HCT116 (cell line): ENCODE measurements around the gene ABCD1. TPM values are rescaled to one million over a fixed set of nuclear protein-coding genes. Genes with fewer than 3 reads are reported as not detected.

Source experiments
- ATAC-seq: fragments of 200-7000 bp; cut with Tn5 transposase; 2 replicates; pipeline ENCODE4 v1.9.1; 2020; ENCODE audit warnings: mild to moderate bottlenecking, moderate library complexity
- BruUV-seq: library from RNA; stranded (reverse); fragments of 400-500 nt; replicated peaks from 2 replicates; lab custom pipeline; 2021; lab: Mats Ljungman, UMichigan
- CTCF ChIA-PET: fragments of 300-600 bp; sonication (Branson Sonifier 250); formaldehyde crosslinking; loops from one replicate; lab custom pipeline; 2021; ENCODE audit warnings: antibody characterized with exemption; lab: Charles Lee
- POLR2A ChIA-PET: fragments of 300-600, 350-600 bp; sonication (Branson Sonifier 250); formaldehyde crosslinking; loops from one replicate; lab custom pipeline; 2021; ENCODE audit warnings: antibody characterized with exemption; lab: Charles Lee
- RAD21 ChIA-PET, 2 experiments: fragments of 300-600 bp; sonication (Branson Sonifier 250); formaldehyde crosslinking; loops; one replicate each; lab custom pipeline; 2023; ENCODE audit warnings: low total read pairs in 2 of 2; ENCODE audit not compliant: uncharacterized antibody in 2 of 2, unreplicated experiment in 2 of 2, low non-redundant PET in 1 of 2; lab: Charles Lee
- DNase-seq: peaks from one replicate; pipeline ENCODE4 v3.0.0-alpha.2; 2010; ENCODE audit warnings: low read depth, low spot score
- H2AFZ ChIP-seq: fragments of 200-600 bp; shearing (Covaris generic), sonication (generic); 2 replicates; pipeline ENCODE4 v1.6.1; 2017; ENCODE audit warnings: low read depth, mixed run types, mixed read lengths, antibody characterized with exemption, low read length; ENCODE audit not compliant: poor library complexity, severe bottlenecking
- H3K27ac ChIP-seq: 2 replicates; pipeline ENCODE4 v1.5.1; 2012; ENCODE audit warnings: low read depth, low read length
- H3K27me3 ChIP-seq: fragments of 200-600 bp; sonication (generic); 2 replicates; pipeline ENCODE4 v1.6.1; 2016; ENCODE audit warnings: mixed run types, low read length, mixed read lengths; ENCODE audit not compliant: insufficient read depth
- H3K36me3 ChIP-seq, 2 experiments: fragments of 200-500 bp in 1 of 2; fragments of 200-600 bp in 1 of 2; sonication (Bioruptor generic) in 1 of 2; sonication (generic) in 1 of 2; 2 replicates each; pipeline versions ENCODE4 v1.5.1 to v1.6.1; 2014 to 2016; ENCODE audit warnings: low read length in 2 of 2, inconsistent platforms in 1 of 2, mixed read lengths in 1 of 2, mixed run types in 1 of 2; ENCODE audit not compliant: insufficient read depth in 2 of 2, control insufficient read depth in 1 of 2
- H3K4me1 ChIP-seq, 2 experiments: fragments of 200-600 bp in 1 of 2; sonication (generic) in 1 of 2; 2 replicates each; pipeline versions ENCODE4 v1.5.1 to v1.6.1; 2012 to 2017; ENCODE audit warnings: low read length in 2 of 2, inconsistent platforms in 1 of 2, mild to moderate bottlenecking in 1 of 2, mixed read lengths in 1 of 2, mixed run types in 1 of 2, moderate library complexity in 1 of 2; ENCODE audit not compliant: insufficient read depth in 2 of 2, control insufficient read depth in 1 of 2
- H3K4me2 ChIP-seq: fragments of 200-600 bp; sonication (generic); 2 replicates; pipeline ENCODE4 v1.6.1; 2017; ENCODE audit warnings: mixed run types, low read length, mixed read lengths
- H3K4me3 ChIP-seq, 2 experiments: fragments of 200-600 bp in 1 of 2; sonication (generic) in 1 of 2; replicated peaks in 1 of 2; 2 replicates each; pipeline ENCODE4 v1.5.1; 2011 to 2016; ENCODE audit warnings: low read length in 2 of 2, control low read depth in 1 of 2, low read depth in 1 of 2, mild to moderate bottlenecking in 1 of 2, mixed read lengths in 1 of 2, mixed run types in 1 of 2
- H3K79me2 ChIP-seq: fragments of 200-600 bp; sonication (generic); 2 replicates; pipeline ENCODE4 v1.6.1; 2017; ENCODE audit warnings: mild to moderate bottlenecking, mixed run types, low read length, moderate library complexity, mixed read lengths; ENCODE audit not compliant: insufficient read depth
- H3K9ac ChIP-seq: fragments of 200-600 bp; sonication (generic); 2 replicates; pipeline ENCODE4 v1.6.1; 2016; ENCODE audit warnings: low read length, mixed read lengths
- H3K9me2 ChIP-seq: fragments of 200-600 bp; sonication (generic), shearing (Covaris generic); 2 replicates; pipeline ENCODE4 v1.6.1; 2017; ENCODE audit warnings: mixed run types, mild to moderate bottlenecking, moderate library complexity; ENCODE audit not compliant: insufficient read depth
- H3K9me3 ChIP-seq, 2 experiments: fragments of 200-500 bp in 1 of 2; fragments of 200-600 bp in 1 of 2; sonication (Bioruptor generic) in 1 of 2; sonication (generic) in 1 of 2; 2 replicates each; pipeline ENCODE4 v1.6.1; 2014 to 2017; ENCODE audit warnings: low read length in 2 of 2, mixed read lengths in 2 of 2, inconsistent platforms in 1 of 2, low read depth in 1 of 2, mild to moderate bottlenecking in 1 of 2, mixed run types in 1 of 2, moderate library complexity in 1 of 2; ENCODE audit not compliant: control insufficient read depth in 1 of 2, insufficient read depth in 1 of 2
- H4K20me1 ChIP-seq: fragments of 200-600 bp; sonication (generic), shearing (Covaris generic); 2 replicates; pipeline ENCODE4 v1.6.1; 2017; ENCODE audit warnings: mixed run types, mild to moderate bottlenecking, moderate library complexity; ENCODE audit not compliant: insufficient read depth
- CEBPB ChIP-seq: IDR thresholded peaks from 2 replicates; pipeline ENCODE4 v1.6.1; 2012; ENCODE audit warnings: low read depth
- EZH2 ChIP-seq: fragments of 200-600 bp; sonication (generic); IDR thresholded peaks from 2 replicates; pipeline ENCODE4 v1.6.1; 2017; ENCODE audit warnings: antibody characterized with exemption, mixed run types
- EZH2phosphoT487 ChIP-seq: fragments of 200-600 bp; IDR thresholded peaks from 2 replicates; pipeline ENCODE4 v1.6.1; 2018; ENCODE audit warnings: antibody characterized with exemption, borderline replicate concordance
- JUND ChIP-seq: IDR thresholded peaks from 2 replicates; pipeline ENCODE4 v1.6.1; 2012
- POLR2AphosphoS5 ChIP-seq: IDR thresholded peaks from 2 replicates; pipeline ENCODE4 v1.6.1; 2011; ENCODE audit warnings: mild to moderate bottlenecking, low read depth, low read length, moderate library complexity
- SP1 ChIP-seq: IDR thresholded peaks from 2 replicates; pipeline ENCODE4 v1.6.1; 2012; ENCODE audit warnings: low read depth
- SRF ChIP-seq: IDR thresholded peaks from 2 replicates; pipeline ENCODE4 v1.6.1; 2012; ENCODE audit warnings: low read depth
- TCF7L2 ChIP-seq: IDR thresholded peaks from 2 replicates; pipeline ENCODE4 v1.7.0; 2011; ENCODE audit warnings: borderline replicate concordance, inconsistent platforms; ENCODE audit not compliant: insufficient read depth, insufficient read length; ENCODE audit errors: extremely low read depth
- ZFX ChIP-seq: fragments of 450-650 bp; IDR thresholded peaks from 2 replicates; pipeline ENCODE4 v1.6.1; 2017
- intact Hi-C: fragments of 100-400 bp; cut with micrococcal nuclease; formaldehyde crosslinking; loops from 2 replicates; pipeline ENCODE4 v1.10.0; 2022
- total RNA-seq: library from RNA; stranded (reverse); gene quantifications from one replicate; pipeline ENCODE4 v1.2.1, GENCODE V29; 2021; ENCODE audit not compliant: unreplicated experiment
- TF ChIP-seq, protein P1 (sequence below): IDR thresholded peaks from 2 replicates; pipeline ENCODE4 v1.6.1; 2012
- TF ChIP-seq, protein P2 (sequence below): IDR thresholded peaks from 2 replicates; pipeline ENCODE4 v1.6.1; 2011; ENCODE audit warnings: mild to moderate bottlenecking, low read length, moderate library complexity; ENCODE audit not compliant: insufficient replicate concordance; ENCODE audit errors: extremely low read depth
- TF ChIP-seq, protein P3 (sequence below): IDR thresholded peaks from 2 replicates; pipeline ENCODE4 v1.6.1; 2012; ENCODE audit warnings: low read depth

Gene ABCD1
- total RNA-seq, 1 experiment from 2014 or later = 7.1 TPM

DNA sequence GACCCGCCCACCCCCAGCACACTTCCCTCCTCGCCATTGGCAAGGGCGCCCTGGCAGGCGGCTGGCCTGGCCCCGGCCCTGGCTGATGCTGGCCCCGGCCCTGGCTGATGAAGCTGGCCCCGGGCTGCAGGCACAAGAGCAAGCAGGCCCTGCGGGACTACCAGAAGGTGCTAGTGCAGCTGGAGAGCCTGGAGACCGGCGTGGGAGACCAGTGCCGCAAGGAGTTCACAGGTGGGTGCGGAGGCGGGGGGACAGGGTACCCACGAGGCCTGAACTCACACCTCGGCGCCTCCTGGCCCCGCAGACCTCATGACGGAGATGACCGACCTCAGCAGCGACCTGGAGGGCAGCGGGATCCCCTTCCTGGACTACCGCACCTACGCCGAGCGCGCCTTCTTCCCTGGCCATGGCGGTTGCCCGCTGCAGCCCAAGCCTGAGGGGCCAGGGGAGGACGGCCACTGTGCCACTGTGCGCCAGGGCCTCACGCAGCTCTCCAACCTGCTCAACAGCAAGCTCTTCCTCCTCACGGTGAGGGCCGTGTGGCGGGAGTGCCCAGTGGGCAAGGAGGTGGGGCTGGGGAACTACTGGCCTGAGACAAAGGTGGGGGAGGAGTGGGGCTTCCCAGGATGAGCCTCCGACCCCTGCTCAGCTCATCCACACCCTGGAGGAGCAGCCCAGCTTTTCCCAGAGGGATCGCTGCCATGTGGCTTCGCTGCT, 50.1 kb downstream of the ABCD1 start:
- no peak for TF ChIP-seq ZFX
- TF ChIP-seq, protein P1, sequence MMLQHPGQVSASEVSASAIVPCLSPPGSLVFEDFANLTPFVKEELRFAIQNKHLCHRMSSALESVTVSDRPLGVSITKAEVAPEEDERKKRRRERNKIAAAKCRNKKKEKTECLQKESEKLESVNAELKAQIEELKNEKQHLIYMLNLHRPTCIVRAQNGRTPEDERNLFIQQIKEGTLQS = no peak
- ChIA-PET RAD21 (no interaction called here), CTCF (no interaction called here), POLR2A (no interaction called here)
- H3K4me1 ChIP-seq = peaks cover 0 to 6% of the 10 kb centered on the region in 2 experiments; a peak in 1 of 4 replicates
- no peak overlapping the region for H3K27ac ChIP-seq
- DNase-seq = no peak
- no peak for ATAC-seq
- no peaks in the 10 kb centered on the region for H3K79me2 ChIP-seq
- no peak overlapping the region for H3K4me2 ChIP-seq
- H3K9me3 ChIP-seq = no peaks in the 10 kb centered on the region
- intact Hi-C loops = no loop called here
- H3K4me3 ChIP-seq = no peak overlapping the region
- no peaks in the 10 kb centered on the region for H3K36me3 ChIP-seq
- H4K20me1 ChIP-seq = no peaks in the 10 kb centered on the region
- H3K9me2 ChIP-seq = no peaks in the 10 kb centered on the region
- no peaks in the 10 kb centered on the region for H3K27me3 ChIP-seq
- no peak overlapping the region for H2AFZ ChIP-seq
- no peak overlapping the region for H3K9ac ChIP-seq
- BruUV-seq = no TSS peak

DNA sequence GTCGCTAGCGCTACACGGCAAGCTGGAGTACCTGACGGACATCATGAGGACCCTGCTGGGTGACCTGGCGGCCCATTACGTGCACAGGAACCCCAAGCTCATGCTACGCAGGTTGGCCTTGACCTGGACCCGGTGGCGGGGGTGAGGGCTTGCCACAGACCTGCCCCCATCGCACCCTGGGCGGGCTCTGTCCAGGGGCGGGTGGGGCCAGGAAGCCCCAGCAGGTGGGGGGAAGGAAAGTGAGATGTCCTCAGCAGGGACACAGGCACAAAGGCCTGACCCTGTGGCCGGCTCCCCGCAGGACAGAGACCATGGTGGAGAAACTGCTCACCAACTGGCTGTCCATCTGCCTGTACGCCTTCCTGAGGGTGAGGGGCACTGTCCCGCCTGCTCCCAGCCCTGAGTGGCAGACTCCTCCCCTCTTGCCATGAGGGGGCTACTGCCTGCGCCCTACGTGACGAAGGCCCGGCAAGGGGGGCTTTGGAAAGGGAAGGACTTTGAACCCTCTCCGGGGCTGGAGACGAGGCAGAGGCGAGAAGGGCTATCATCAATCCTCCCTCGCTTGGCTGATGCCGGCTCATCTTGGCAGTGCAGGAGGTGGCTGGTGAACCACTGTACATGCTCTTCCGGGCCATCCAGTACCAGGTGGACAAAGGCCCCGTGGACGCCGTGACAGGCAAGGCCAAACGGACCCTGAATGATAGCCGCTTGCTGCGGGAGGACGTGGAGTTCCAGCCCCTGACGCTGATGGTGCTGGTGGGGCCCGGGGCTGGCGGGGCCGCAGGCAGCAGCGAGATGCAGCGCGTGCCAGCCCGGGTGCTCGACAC, 50.9 kb downstream of the ABCD1 start:
- Histone ChIP-seq H3K9me3 (no peaks in the 10 kb centered on the region), H3K9ac (no peak overlapping the region), H3K4me1 (peaks cover 0 to 6% of the 10 kb centered on the region in 2 experiments; a peak in 1 of 4 replicates), H3K27ac (no peak overlapping the region), H3K4me2 (no peak overlapping the region), H4K20me1 (no peaks in the 10 kb centered on the region), H3K4me3 (no peak overlapping the region), H3K79me2 (no peaks in the 10 kb centered on the region), H3K36me3 (no peaks in the 10 kb centered on the region), H3K27me3 (no peaks in the 10 kb centered on the region), H3K9me2 (no peaks in the 10 kb centered on the region), H2AFZ (no peak overlapping the region)
- DNase-seq (no peak), ATAC-seq (no peak)
- ChIA-PET POLR2A (no interaction called here), CTCF (no interaction called here), RAD21 (no interaction called here)
- BruUV-seq = no TSS peak
- intact Hi-C loops = no loop called here
- TF ChIP-seq, protein P2, sequence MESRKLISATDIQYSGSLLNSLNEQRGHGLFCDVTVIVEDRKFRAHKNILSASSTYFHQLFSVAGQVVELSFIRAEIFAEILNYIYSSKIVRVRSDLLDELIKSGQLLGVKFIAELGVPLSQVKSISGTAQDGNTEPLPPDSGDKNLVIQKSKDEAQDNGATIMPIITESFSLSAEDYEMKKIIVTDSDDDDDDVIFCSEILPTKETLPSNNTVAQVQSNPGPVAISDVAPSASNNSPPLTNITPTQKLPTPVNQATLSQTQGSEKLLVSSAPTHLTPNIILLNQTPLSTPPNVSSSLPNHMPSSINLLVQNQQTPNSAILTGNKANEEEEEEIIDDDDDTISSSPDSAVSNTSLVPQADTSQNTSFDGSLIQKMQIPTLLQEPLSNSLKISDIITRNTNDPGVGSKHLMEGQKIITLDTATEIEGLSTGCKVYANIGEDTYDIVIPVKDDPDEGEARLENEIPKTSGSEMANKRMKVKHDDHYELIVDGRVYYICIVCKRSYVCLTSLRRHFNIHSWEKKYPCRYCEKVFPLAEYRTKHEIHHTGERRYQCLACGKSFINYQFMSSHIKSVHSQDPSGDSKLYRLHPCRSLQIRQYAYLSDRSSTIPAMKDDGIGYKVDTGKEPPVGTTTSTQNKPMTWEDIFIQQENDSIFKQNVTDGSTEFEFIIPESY = no peak
- TF ChIP-seq EZH2 (no peak), SP1 (no peak), SRF (no peak), POLR2AphosphoS5 (no peak), JUND (no peak), EZH2phosphoT487 (no peak), CEBPB (no peak), TCF7L2 (no peak)
- TF ChIP-seq, protein P3, sequence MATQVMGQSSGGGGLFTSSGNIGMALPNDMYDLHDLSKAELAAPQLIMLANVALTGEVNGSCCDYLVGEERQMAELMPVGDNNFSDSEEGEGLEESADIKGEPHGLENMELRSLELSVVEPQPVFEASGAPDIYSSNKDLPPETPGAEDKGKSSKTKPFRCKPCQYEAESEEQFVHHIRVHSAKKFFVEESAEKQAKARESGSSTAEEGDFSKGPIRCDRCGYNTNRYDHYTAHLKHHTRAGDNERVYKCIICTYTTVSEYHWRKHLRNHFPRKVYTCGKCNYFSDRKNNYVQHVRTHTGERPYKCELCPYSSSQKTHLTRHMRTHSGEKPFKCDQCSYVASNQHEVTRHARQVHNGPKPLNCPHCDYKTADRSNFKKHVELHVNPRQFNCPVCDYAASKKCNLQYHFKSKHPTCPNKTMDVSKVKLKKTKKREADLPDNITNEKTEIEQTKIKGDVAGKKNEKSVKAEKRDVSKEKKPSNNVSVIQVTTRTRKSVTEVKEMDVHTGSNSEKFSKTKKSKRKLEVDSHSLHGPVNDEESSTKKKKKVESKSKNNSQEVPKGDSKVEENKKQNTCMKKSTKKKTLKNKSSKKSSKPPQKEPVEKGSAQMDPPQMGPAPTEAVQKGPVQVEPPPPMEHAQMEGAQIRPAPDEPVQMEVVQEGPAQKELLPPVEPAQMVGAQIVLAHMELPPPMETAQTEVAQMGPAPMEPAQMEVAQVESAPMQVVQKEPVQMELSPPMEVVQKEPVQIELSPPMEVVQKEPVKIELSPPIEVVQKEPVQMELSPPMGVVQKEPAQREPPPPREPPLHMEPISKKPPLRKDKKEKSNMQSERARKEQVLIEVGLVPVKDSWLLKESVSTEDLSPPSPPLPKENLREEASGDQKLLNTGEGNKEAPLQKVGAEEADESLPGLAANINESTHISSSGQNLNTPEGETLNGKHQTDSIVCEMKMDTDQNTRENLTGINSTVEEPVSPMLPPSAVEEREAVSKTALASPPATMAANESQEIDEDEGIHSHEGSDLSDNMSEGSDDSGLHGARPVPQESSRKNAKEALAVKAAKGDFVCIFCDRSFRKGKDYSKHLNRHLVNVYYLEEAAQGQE = no peak
- TF ChIP-seq, protein P1 = no peak
